ENCODE measurements around the gene ASPDH.
"Not testable (repeated sequence)": the region's sequence is repeated elsewhere in the genome, so short reads cannot be mapped to it uniquely, and the experiment has no call there.

ASPDH gene

DNA sequence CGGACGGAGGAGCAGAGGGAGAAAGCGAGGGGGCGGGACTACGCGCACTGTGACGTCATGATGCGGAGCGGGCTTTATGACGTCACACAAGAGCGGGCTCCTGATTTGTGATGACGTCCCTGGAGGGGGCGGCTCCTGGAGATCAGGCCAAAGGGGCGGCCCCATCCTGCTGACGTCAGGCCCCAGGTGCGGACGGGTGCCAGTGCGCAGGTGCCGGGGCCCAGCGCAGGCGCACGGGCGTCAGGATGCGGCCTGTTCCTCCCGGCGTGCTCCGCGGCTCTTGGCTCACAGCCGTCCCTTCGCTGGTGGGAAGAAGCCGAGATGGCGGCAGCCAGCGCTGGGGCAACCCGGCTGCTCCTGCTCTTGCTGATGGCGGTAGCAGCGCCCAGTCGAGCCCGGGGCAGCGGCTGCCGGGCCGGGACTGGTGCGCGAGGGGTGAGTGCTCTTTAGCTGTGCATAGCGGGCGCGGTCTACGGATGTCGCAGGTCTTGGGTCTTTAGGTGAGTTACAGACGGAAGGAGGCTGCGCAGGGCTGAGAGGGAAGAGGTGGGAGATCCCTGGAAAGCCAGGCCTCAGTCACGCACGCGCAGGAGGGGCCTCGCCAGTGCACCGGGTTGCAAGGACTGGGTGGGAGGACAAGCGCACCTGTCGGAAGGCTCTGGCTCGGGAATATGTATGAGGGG lies 37.3 kb downstream of the ASPDH start, which contains the start of the genes EMC10 and GARIN5A:
EMC10 (plus strand) TSS at position 284 of the 683 bp plus-strand sequence; CDS start at position 322, 38 bp downstream.
GARIN5A (minus strand) TSS at position 625 of the 683 bp plus-strand sequence; CDS start at position 165, 460 bp downstream.
- peak; percentile 88 to 91 for DNase-seq

DNA sequence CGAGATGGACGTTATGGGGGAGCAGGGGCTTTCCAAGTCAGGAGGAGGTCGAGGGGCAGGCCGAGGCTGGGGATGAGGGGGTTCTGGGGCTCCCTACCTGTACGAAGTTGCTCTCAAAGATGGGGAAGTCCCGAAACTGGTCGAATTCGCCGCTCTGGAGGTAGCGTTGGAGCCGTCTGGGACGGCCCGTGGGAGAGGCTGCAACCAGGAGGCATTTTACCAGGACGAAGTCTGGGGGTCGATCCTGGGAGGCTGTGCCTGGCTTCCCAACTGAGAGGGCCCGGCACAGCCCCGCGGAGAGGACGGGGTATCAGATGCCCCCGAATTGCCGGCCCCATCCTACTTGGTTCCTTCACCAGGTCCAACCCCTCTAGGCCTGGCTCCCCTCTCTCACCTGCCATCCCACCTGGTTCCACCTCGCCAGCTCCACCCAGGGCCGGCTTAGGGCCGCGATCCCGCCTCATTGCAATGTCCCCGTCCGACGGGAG lies 37.9 kb downstream of the ASPDH start:
- no peak for DNase-seq

DNA sequence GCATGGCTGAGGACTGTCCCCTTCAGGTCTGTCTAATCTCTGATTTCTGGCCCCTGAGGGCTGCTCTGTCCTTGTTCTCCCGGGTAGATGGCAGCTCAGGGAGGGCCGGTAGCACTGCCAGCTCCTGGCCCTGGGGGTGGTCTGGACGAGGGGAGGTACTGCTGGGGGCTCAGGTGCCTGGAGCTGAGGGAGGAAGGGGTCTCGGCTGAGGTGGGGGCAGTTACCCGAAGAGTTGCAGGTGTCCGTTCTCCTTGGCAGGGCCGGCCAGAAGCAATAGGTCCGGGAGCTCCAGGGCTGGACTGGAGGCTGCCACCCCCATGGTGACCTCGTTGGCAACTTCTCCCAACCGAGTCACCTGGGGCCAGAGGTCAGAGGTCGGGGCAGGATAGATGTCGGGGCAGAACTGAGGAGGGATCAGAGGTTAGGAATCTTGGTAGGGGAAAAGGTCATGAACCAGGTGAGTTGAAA lies 38.6 kb downstream of the ASPDH start:
- DNase-seq: no peak

DNA sequence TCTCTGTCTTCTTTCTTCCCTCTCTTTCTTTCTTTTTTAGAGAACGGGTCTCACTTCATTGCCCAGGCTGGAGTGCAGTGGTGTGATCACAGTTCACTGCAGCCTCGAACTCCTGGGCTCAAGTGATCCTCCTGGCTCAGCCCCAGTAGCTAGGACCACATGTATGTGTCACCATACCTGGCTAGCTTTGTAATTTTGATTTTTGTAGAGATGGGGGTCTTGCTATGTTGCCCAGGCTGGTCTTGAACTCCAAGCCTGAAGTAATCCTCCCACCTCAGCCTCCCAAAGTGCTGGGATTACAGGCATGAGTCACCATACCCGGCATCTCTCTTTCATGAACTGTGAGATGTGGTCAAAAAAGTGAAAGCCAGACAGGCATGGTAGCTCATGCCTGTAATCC lies 40.4 kb downstream of the ASPDH start:
- not testable (repeated sequence) for DNase-seq

DNA sequence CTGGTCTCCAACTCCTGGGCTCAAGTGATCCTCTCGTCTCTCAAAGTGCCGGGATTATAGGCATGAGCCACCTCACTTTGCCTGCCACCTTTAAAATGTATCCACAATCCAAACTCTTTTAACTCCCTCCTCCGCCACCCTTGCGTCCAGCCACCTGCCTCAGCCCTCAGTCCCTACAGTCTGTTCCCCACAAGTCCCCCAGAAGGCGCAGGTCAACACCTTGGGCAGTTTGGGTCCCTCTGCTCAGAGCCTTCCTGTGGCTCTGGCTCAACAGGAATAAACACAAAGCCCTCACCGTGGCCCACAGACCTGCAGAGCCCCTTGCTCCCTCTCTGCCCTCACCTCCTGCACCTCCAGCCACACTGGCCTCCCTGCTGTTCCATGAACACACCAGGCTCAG lies 44.9 kb downstream of the ASPDH start:
- no peak for DNase-seq

DNA sequence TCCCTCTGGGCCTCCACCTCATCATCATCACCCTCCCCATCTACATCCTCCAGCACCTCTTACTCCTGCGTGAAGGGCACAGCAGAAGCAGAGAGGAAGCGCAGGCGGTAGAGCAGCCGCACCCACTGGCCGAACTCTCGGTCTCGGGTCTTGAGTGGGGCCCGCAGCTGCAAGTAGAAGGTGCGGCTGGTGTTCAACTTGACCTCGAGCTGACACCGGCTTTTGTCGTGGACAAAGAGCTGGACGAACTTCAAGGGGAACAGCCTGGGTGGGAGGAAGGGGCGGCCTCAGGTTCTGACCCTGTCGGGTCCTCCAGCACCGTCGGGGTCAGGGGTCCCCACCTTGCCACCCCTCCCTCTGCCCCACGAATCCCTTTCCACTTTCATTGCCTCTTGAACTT lies 46.1 kb downstream of the ASPDH start:
- no peak for DNase-seq

DNA sequence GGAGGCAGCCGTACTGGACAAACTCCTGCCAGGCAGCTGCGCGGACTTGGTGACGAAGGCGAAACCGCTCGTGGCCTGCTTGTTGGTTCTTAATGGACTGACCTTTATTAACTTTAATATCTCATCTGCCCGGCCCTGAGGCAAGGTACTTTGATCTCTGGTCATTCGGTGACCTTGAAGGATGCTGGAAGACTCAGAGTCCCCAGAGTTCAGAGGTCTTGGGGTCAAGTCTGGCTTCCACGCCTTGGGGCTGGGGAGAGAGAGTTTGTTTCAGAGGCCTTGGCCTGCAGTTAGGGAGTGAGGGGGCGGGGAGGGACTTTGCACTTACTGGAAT lies 47.0 kb downstream of the ASPDH start:
- DNase-seq: no peak

DNA sequence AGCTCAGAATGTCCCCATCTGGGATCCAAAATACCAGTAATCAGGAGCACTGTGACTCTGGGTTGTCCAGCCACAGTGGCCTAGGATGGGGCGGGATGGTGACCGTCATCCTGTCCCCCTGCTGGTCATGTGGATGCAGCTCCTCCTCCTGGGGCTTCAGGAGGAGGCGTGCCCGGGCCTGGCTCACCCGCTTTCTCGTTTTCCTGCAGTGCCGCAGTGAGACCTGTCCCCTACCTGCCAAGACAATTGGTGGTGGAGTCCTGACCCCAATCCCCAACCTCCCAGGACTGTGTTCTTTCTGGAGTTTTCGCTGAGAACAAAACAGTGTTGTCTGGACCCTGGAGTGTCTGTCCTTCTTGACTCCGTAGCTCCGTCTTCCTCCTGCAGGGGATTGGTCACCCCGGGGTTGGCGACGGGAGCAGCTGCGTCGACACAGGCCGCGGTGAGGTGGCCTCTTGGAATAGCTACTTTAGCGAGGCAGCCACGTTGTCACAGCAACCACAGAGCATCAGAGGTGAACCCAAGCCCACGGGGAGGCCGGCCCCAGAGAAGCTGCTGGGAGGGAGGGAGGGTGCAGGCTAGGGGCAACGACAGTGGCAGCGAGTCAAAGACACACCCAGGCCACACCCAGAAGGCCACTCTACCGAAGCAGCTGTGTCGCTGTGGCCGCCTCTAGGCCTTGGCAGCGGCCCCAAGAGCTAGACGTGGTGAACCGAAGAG lies 47.6 kb downstream of the ASPDH start:
- DNase-seq: no peak

DNA sequence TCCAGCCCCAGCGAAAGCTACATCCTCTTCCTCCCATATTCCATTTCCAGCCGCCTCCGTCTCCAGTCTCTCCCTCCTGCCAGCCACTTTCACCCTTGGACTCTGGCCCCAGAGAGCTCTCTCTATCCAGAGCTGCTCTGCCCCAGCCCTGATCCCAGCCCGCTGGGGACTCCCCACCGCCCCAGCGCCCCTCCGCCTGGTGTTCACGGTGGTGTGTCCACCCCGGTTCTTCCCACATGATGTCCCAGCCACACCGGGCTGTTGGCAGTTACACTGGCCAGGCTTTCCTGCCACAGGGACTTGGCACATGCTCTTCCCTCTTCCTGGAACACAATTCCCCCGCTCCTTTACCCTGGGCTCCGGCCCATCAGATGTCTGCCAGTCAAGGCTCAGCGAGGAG lies 48.7 kb downstream of the ASPDH start:
- no peak for DNase-seq

DNA sequence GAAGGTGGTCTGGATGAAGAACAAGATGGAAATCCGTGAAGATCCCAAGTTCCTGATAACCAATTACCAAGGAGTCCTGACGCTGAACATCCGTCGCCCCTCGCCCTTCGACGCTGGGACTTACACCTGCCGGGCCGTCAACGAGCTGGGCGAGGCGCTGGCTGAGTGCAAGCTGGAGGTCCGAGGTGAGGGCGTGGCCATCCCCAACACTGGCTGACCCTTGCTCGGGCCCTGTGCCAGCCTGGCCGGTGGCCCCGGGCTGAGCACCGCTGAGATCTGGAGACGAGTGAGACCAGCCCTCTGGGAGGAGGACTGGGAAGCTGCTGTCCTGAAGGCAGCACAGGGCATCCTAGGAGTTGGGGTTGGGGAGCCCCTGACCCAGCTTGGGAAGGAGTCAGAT lies 49.4 kb downstream of the ASPDH start:
- no peak for DNase-seq

DNA sequence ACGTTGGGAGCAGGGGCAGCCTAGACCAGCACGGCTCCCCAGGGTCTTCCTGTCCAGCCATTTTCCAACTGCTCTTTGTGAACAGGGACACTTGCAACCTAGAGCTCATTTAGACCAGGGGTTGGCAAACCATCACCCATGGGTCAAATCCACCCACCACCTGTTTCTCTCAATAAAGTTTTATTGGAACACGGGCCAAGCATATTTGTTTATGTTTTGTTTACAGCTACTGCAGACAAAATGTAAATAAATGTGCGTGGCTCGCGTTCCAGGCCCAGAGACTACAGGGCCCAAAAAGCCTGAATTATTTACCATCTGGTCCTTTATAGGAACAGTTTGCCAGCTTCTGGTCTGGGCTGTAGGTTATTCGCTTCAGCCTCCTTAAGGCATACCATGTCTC lies 50.7 kb downstream of the ASPDH start:
- no peak for DNase-seq
